Stimulated activated naive CD8-positive, alpha-beta T cell treated with anti-CD3 and anti-CD28 coated beads, Interleukin-15, Interleukin-2, amounts not matched to agents 100 U/mL and 50 U/mL, for 24 hours (primary cell): ENCODE data around the gene DCTN2.
"Not testable (repeated sequence)": the region's sequence is repeated elsewhere in the genome, so short reads cannot be mapped to it uniquely, and the experiment has no call there.

Experiments used
- ATAC-seq: fragments of 150-1000 bp; cut with Tn5 transposase; one replicate; pipeline ENCODE4 v1.10.0; 2021
- DNase-seq: peaks from one replicate; pipeline ENCODE4 v3.0.0; 2021

The DCTN2 gene

GRCh38 chr12:57527184-57527583 lies 19.8 kb downstream of the DCTN2 start:
- no peak for ATAC-seq
- no peak for DNase-seq

- DNase-seq, result no peak
- no peak for ATAC-seq
Observed at GRCh38 chr12:57526477-57527126, 20.4 kb downstream of the DCTN2 start.

GRCh38 chr12:57525615-57526383 lies 21.2 kb downstream of the DCTN2 start:
- ATAC-seq (no peak), DNase-seq (no peak)

GRCh38 chr12:57524814-57525614 lies 22.0 kb downstream of the DCTN2 start:
- no peak for ATAC-seq
- DNase-seq, result no peak

GRCh38 chr12:57523706-57524614 lies 23.0 kb downstream of the DCTN2 start:
- no peak for ATAC-seq
- peak; percentile 31 for DNase-seq

GRCh38 chr12:57522887-57523705 lies 23.9 kb downstream of the DCTN2 start:
- DNase-seq (peak; percentile 57), ATAC-seq (no peak)

GRCh38 chr12:57522011-57522886 lies 24.7 kb downstream of the DCTN2 start, which contains the start of gene MBD6:
MBD6 (plus strand) TSS chr12:57522824; CDS start chr12:57524304, 1,480 bp downstream.
- ATAC-seq, result peak; percentile 35
- peak; percentile 94 for DNase-seq

GRCh38 chr12:57521525-57522010 lies 25.4 kb downstream of the DCTN2 start:
- ATAC-seq, result no peak

GRCh38 chr12:57520053-57520818 lies 26.8 kb downstream of the DCTN2 start, which contains the start of gene DDIT3:
DDIT3 (minus strand) TSS chr12:57520514; CDS start chr12:57517406, 3,108 bp downstream.
- DNase-seq (peak; percentile 100), ATAC-seq (peak; percentile 81)

More at GRCh38 chr12:57521525-57522010, 25.4 kb downstream of the DCTN2 start:
- peak; percentile 48 for DNase-seq

- ATAC-seq (no peak), DNase-seq (peak; percentile 35)
Observed at GRCh38 chr12:57519796-57520052, 27.3 kb downstream of the DCTN2 start.

- peak; percentile 37 for DNase-seq
Observed at GRCh38 chr12:57518920-57519795, 27.8 kb downstream of the DCTN2 start.

GRCh38 chr12:57518176-57518919 lies 28.6 kb downstream of the DCTN2 start:
- no peak for DNase-seq

More at GRCh38 chr12:57518920-57519795, 27.8 kb downstream of the DCTN2 start:
- no peak for ATAC-seq

GRCh38 chr12:57517718-57518117 lies 29.3 kb downstream of the DCTN2 start:
- not testable (repeated sequence) for DNase-seq, ATAC-seq

More at GRCh38 chr12:57518176-57518919, 28.6 kb downstream of the DCTN2 start:
- ATAC-seq, result no peak

GRCh38 chr12:57517187-57517586 lies 29.8 kb downstream of the DCTN2 start:
- ATAC-seq (no peak), DNase-seq (no peak)

GRCh38 chr12:57516617-57517153 lies 30.3 kb downstream of the DCTN2 start:
- DNase-seq (no peak), ATAC-seq (no peak)

- no peak for DNase-seq
- ATAC-seq, result no peak
Observed at GRCh38 chr12:57515934-57516541, 31.0 kb downstream of the DCTN2 start.
